GM12878 (cell line): ENCODE data around the gene PCDHGC3. TPM values are rescaled to one million over a fixed set of nuclear protein-coding genes. Genes with fewer than 3 reads are reported as not detected.

ENCODE experiments used
- ATAC-seq: fragments of 200-7000 bp; cut with Tn5 transposase; 3 replicates; pipeline ENCODE4 v1.9.1; 2020; ENCODE audit warnings: mild to moderate bottlenecking, moderate library complexity
- BruUV-seq: library from RNA; stranded (reverse); fragments of 400-500 nt; replicated peaks from 2 replicates; lab custom pipeline; 2021; lab: Mats Ljungman, UMichigan
- CTCF ChIA-PET: fragments of 300-600 bp; sonication (Branson Sonifier 250); formaldehyde crosslinking; extraction: SDS; loops from one replicate; lab custom pipeline; 2021; ENCODE audit warnings: inconsistent platforms; lab: Yijun Ruan, JAX
- POLR2A ChIA-PET: fragments of 350-600 bp; formaldehyde crosslinking; extraction: SDS; loops from one replicate; lab custom pipeline; 2021; ENCODE audit warnings: inconsistent platforms; lab: Charles Lee
- RAD21 ChIA-PET: fragments of 300-600 bp; sonication (Branson Sonifier 250); formaldehyde crosslinking; loops from one replicate; lab custom pipeline; 2023; ENCODE audit warnings: antibody characterized with exemption; ENCODE audit not compliant: unreplicated experiment; lab: Charles Lee
- SMC1A ChIA-PET: fragments of 300-600 bp; sonication (Branson Sonifier 250); formaldehyde crosslinking; loops from one replicate; lab custom pipeline; 2023; ENCODE audit not compliant: unreplicated experiment, uncharacterized antibody; lab: Charles Lee
- DNase-seq: peaks from one replicate; pipeline ENCODE4 v3.0.0-alpha.2; 2011; ENCODE audit warnings: low read depth, low spot score
- FAIRE-seq: peaks from 3 replicates; lab custom pipeline; 2011; peaks lifted over from hg19 to GRCh38; lab: Jason Lieb, UNC
- H2AFZ ChIP-seq: 2 replicates; pipeline ENCODE4 v1.6.0; 2011; ENCODE audit warnings: low read depth, low read length, control low read depth; ENCODE audit not compliant: control insufficient read depth
- H3K27ac ChIP-seq: 2 replicates; pipeline ENCODE4 v1.5.1; 2011; ENCODE audit warnings: control low read depth; ENCODE audit not compliant: control insufficient read depth, insufficient read depth
- H3K27me3 ChIP-seq, 2 experiments: replicated peaks in 1 of 2; 2 replicates each; pipeline versions ENCODE4 v1.6.0 to v1.6.1; 2011; ENCODE audit warnings: low read length in 1 of 2; ENCODE audit not compliant: control insufficient read depth in 2 of 2, insufficient read depth in 2 of 2
- H3K36me3 ChIP-seq, 2 experiments: 2 replicates each; pipeline ENCODE4 v1.5.1; 2011; ENCODE audit warnings: low read length in 1 of 2; ENCODE audit not compliant: control insufficient read depth in 2 of 2, insufficient read depth in 2 of 2
- H3K4me1 ChIP-seq: 2 replicates; pipeline ENCODE4 v1.6.1; 2011; ENCODE audit warnings: mild to moderate bottlenecking, low read length, moderate library complexity, mixed read lengths; ENCODE audit not compliant: control insufficient read depth, insufficient read depth
- H3K4me2 ChIP-seq: 2 replicates; pipeline ENCODE4 v1.6.0; 2011; ENCODE audit warnings: control low read depth; ENCODE audit not compliant: control insufficient read depth, insufficient read depth
- H3K4me3 ChIP-seq: fragments of 200-600 bp; sonication (generic); 2 replicates; pipeline ENCODE4 v1.5.1; 2016
- H3K79me2 ChIP-seq: 2 replicates; pipeline ENCODE4 v1.6.0; 2011; ENCODE audit warnings: low read length; ENCODE audit not compliant: control insufficient read depth, insufficient read depth
- H3K9ac ChIP-seq: 2 replicates; pipeline ENCODE4 v1.8.0; 2011; ENCODE audit warnings: low read length, control low read depth, mixed read lengths; ENCODE audit not compliant: control insufficient read depth, insufficient read depth
- H3K9me3 ChIP-seq: replicated peaks from 3 replicates; pipeline ENCODE4 v1.5.1; 2011; ENCODE audit warnings: mild to moderate bottlenecking, low read length; ENCODE audit not compliant: control insufficient read depth, insufficient read depth
- H4K20me1 ChIP-seq: 2 replicates; pipeline ENCODE4 v1.6.0; 2011; ENCODE audit not compliant: control insufficient read depth, insufficient read depth
- BCLAF1 ChIP-seq: fragments of 450-650 bp; IDR thresholded peaks from 2 replicates; pipeline ENCODE4 v1.6.1; 2017; ENCODE audit warnings: antibody characterized with exemption, mild to moderate bottlenecking, moderate library complexity
- PRDM15 ChIP-seq: fragments of 450-650 bp; formaldehyde crosslinking; IDR thresholded peaks from 2 replicates; pipeline ENCODE4 v1.4.0; 2020; ENCODE audit warnings: mild to moderate bottlenecking, moderate library complexity
- WGBS: methylation state at CpG from one replicate; pipeline ENCODE4 v1.1.6; 2016; ENCODE audit warnings: low lambda C conversion rate; ENCODE audit not compliant: insufficient replicate concordance, insufficient coverage; ENCODE audit errors: missing lambda C conversion rate; 5-methylcytosine and 5-hydroxymethylcytosine counted together
- in situ Hi-C: fragments of 300-500 bp; cut with MboI; formaldehyde crosslinking; loops from 9 replicates; pipeline ENCODE4 v1.14.3; 2018; ENCODE audit warnings: mixed read lengths
- intact Hi-C: fragments of 100-400 bp; cut with micrococcal nuclease; formaldehyde crosslinking; loops from one replicate; pipeline ENCODE4 v1.14.2; 2022; ENCODE audit not compliant: unreplicated experiment
- polyA plus RNA-seq, 11 experiments: library from polyadenylated mRNA; depleted of rRNA in 4 of 11; unstranded in 6 of 11; stranded (reverse) in 5 of 11; fragments of >200 nt; fragmentation: Nextera tagmentation in 4 of 11; fragmentation: Illumina TruSeq in 1 of 11; extraction: Ambion mirVana in 4 of 11; extraction: Trizol in 1 of 11; gene quantifications; 1 replicate in 1 of 11; 2 replicates in 10 of 11; pipeline versions ENCODE4 v1.2.1 to v1.2.3, GENCODE V29; 2011 to 2016; ENCODE audit warnings: inconsistent platforms in 2 of 11, missing spikeins in 2 of 11, low read depth in 1 of 11
- total RNA-seq, 4 experiments: library from RNA; depleted of rRNA in 3 of 4; stranded (reverse); fragments of >200 nt in 3 of 4; fragmentation: Illumina TruSeq in 1 of 4; extraction: Trizol in 1 of 4; gene quantifications; 2 replicates each; pipeline versions ENCODE4 v1.2.1 to v1.2.3, GENCODE V29; 2013 to 2021

The PCDHGC3 gene
- total and polyA plus RNA-seq, 10 of the 15 experiments (the other 5 are each of a cell fraction or from before 2014, with no cell fraction given): 0.53 to 22.1 (median 12.0) TPM

- WGBS: 97% methylated on average over 8 of the region's 8 CpGs
- ATAC-seq (no peak), FAIRE-seq (no peak), DNase-seq (no peak)
- H4K20me1 ChIP-seq: no peaks in the 10 kb centered on the region
- no peak overlapping the region for H3K4me2 ChIP-seq
- in situ Hi-C loops (no loop called here), intact Hi-C loops (loop anchor here (1.0 kb wide), 4 partner anchors 33 to 104 kb away; partner anchors contain the start of genes PCDHGA12 and PCDHGC3)
- ChIA-PET SMC1A (interaction anchor here (1.0 to 13.7 kb wide), 16 partner anchors 13 to 204 kb away, joined by 3 to 176 read pairs (median 6); partner anchors contain the start of genes PCDHGA10, PCDHGA11, PCDHGA12 and PCDHGB7), POLR2A (interaction anchor here (1.0 to 2.4 kb wide), 5 partner anchors 10 to 49 kb away, joined by 3 to 10 read pairs (median 3); no protein-coding TSS in a partner anchor), CTCF (interaction anchor here (0.9 to 11.2 kb wide), 32 partner anchors 10 to 154 kb away, joined by 3 to 194 read pairs (median 8); partner anchors contain the start of genes PCDHGA10, PCDHGA11, PCDHGA12 and PCDHGA9), RAD21 (interaction anchor here (1.1 to 6.2 kb wide), 11 partner anchors 13 to 154 kb away, joined by 3 to 77 read pairs (median 10); partner anchors contain the start of genes PCDHGA10, PCDHGA11, PCDHGA12 and PCDHGB3)
- no peak overlapping the region for H3K9ac ChIP-seq
- H3K27ac ChIP-seq: no peak overlapping the region
- H3K36me3 ChIP-seq: peaks cover 11 to 48% of the 10 kb centered on the region in 2 experiments
- H3K27me3 ChIP-seq: no peaks in the 10 kb centered on the region
- no peak overlapping the region for H3K4me3 ChIP-seq
- H3K79me2 ChIP-seq: no peaks in the 10 kb centered on the region
- TF ChIP-seq BCLAF1: no peak
- TF ChIP-seq PRDM15 (CRISPR knock-in tag): no peak
- H2AFZ ChIP-seq: no peak overlapping the region
- BruUV-seq: no TSS peak
- H3K4me1 ChIP-seq: peaks cover 19% of the 10 kb centered on the region
- no peaks in the 10 kb centered on the region for H3K9me3 ChIP-seq
Observed at GRCh38 chr5:141523991-141524390, 48.2 kb downstream of the PCDHGC3 start.
